DND-41 (cell line): ENCODE data around the gene DGKH.

Experiments
- ATAC-seq: fragments of 200-7000 bp; cut with Tn5 transposase; 3 replicates; pipeline ENCODE4 v1.9.1; 2021; ENCODE audit warnings: low read depth; ENCODE audit not compliant: insufficient read depth
- DNase-seq: peaks from one replicate; pipeline ENCODE4 v3.0.0-alpha.2; 2020
- H2AFZ ChIP-seq: 2 replicates; pipeline ENCODE4 v1.6.0; 2012; ENCODE audit warnings: low read depth, low read length
- H3K27ac ChIP-seq: 2 replicates; pipeline ENCODE4 v1.5.1; 2012; ENCODE audit warnings: low read length, inconsistent platforms
- H3K27me3 ChIP-seq: fragments of 200-600 bp; sonication (generic); 2 replicates; pipeline ENCODE4 v1.6.0; 2012; ENCODE audit warnings: low read length, mild to moderate bottlenecking, inconsistent platforms; ENCODE audit not compliant: insufficient read depth, poor library complexity
- H3K36me3 ChIP-seq: 2 replicates; pipeline ENCODE4 v1.5.1; 2012; ENCODE audit warnings: low read length, inconsistent platforms; ENCODE audit not compliant: insufficient read depth
- H3K4me1 ChIP-seq: 2 replicates; pipeline ENCODE4 v1.5.1; 2012; ENCODE audit warnings: mild to moderate bottlenecking, low read length; ENCODE audit not compliant: insufficient read depth
- H3K4me2 ChIP-seq: 2 replicates; pipeline ENCODE4 v1.6.0; 2012; ENCODE audit warnings: mild to moderate bottlenecking, moderate library complexity, low read length, inconsistent platforms; ENCODE audit not compliant: insufficient read depth
- H3K4me3 ChIP-seq, 2 experiments: fragments of 200-600 bp in 1 of 2; shearing (Covaris generic) in 1 of 2; 2 replicates each; pipeline ENCODE4 v1.5.1; 2012 to 2016; ENCODE audit warnings: inconsistent platforms in 2 of 2, low read length in 2 of 2, mild to moderate bottlenecking in 2 of 2, low read depth in 1 of 2, moderate library complexity in 1 of 2
- H3K79me2 ChIP-seq: 2 replicates; pipeline ENCODE4 v1.6.0; 2012; ENCODE audit warnings: low read length, inconsistent platforms; ENCODE audit not compliant: insufficient read depth
- H3K9ac ChIP-seq: 2 replicates; pipeline ENCODE4 v1.6.0; 2012; ENCODE audit warnings: low read depth, mild to moderate bottlenecking, inconsistent platforms, low read length, moderate library complexity
- H3K9me3 ChIP-seq: 2 replicates; pipeline ENCODE4 v1.5.1; 2012; ENCODE audit warnings: low read length, moderate library complexity, mild to moderate bottlenecking, inconsistent platforms; ENCODE audit not compliant: insufficient read depth, severe bottlenecking
- H4K20me1 ChIP-seq: 2 replicates; pipeline ENCODE4 v1.6.0; 2012; ENCODE audit warnings: low read length; ENCODE audit not compliant: insufficient read depth
- CTCF ChIP-seq: IDR thresholded peaks from 2 replicates; pipeline ENCODE4 v1.5.1; 2012; ENCODE audit warnings: borderline replicate concordance, low read length, moderate library complexity, mild to moderate bottlenecking; ENCODE audit not compliant: poor library complexity, severe bottlenecking; ENCODE audit errors: extremely low read depth
- EZH2 ChIP-seq: IDR thresholded peaks from 3 replicates; pipeline ENCODE4 v1.6.1; 2012; ENCODE audit warnings: borderline replicate concordance, low read depth, mild to moderate bottlenecking, moderate library complexity, low read length, inconsistent platforms; ENCODE audit not compliant: severe bottlenecking

DGKH gene

DNA sequence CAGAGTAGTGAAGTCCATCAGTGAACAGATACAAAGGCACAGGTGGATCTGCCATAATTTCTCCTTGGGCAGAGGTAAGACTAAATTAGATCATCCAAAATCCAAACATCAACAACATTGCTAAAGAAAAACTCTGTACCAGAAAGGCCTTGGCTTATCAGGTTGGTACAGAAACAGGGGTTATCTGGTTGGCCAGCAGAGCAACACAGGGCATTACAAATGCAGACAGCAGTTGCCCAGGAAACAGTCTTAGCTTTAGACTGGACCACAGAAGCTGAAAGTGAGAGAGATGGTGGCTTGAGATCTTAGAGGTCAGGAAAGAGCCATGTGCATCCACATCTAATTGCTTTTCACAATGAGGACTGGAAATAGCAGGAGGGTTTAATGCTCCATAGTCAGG is 26.6 kb upstream of the DGKH start:
- Histone ChIP-seq H3K4me3 (no peak overlapping the region), H3K36me3 (no peaks in the 10 kb centered on the region), H3K9ac (no peak overlapping the region), H3K27ac (no peak overlapping the region), H3K27me3 (no peaks in the 10 kb centered on the region), H3K4me2 (no peak overlapping the region), H2AFZ (no peak overlapping the region), H3K79me2 (no peaks in the 10 kb centered on the region), H3K9me3 (no peaks in the 10 kb centered on the region), H3K4me1 (no peaks in the 10 kb centered on the region), H4K20me1 (no peaks in the 10 kb centered on the region)
- ATAC-seq = no peak
- TF ChIP-seq EZH2 = no peak
- TF ChIP-seq CTCF = no peak
- DNase-seq = no peak

GRCh38 chr13:42022336-42022735 is 26.1 kb upstream of the DGKH start:
- ATAC-seq = no peak
- Histone ChIP-seq H2AFZ (no peak overlapping the region), H3K9ac (no peak overlapping the region), H3K4me1 (no peaks in the 10 kb centered on the region), H3K79me2 (no peaks in the 10 kb centered on the region), H4K20me1 (no peaks in the 10 kb centered on the region), H3K4me2 (no peak overlapping the region), H3K36me3 (no peaks in the 10 kb centered on the region), H3K27me3 (no peaks in the 10 kb centered on the region), H3K4me3 (no peak overlapping the region), H3K27ac (no peak overlapping the region), H3K9me3 (no peaks in the 10 kb centered on the region)
- no peak for DNase-seq
- TF ChIP-seq CTCF (no peak), EZH2 (no peak)

- no peak overlapping the region for H2AFZ ChIP-seq
- TF ChIP-seq CTCF = no peak
- TF ChIP-seq EZH2 = no peak
These were observed 25.5 kb upstream of the DGKH start for GRCh38 chr13:42022796-42023493.

More at GRCh38 chr13:42022796-42023493, 25.5 kb upstream of the DGKH start:
- Histone ChIP-seq H3K9ac (no peak overlapping the region), H3K36me3 (no peaks in the 10 kb centered on the region), H3K27me3 (peaks cover under 1% of the 10 kb centered on the region), H3K9me3 (no peaks in the 10 kb centered on the region), H3K4me1 (no peaks in the 10 kb centered on the region), H3K4me2 (no peak overlapping the region), H3K4me3 (no peak overlapping the region), H4K20me1 (no peaks in the 10 kb centered on the region), H3K79me2 (no peaks in the 10 kb centered on the region), H3K27ac (no peak overlapping the region)
- no peak for ATAC-seq
- DNase-seq = no peak
